ENCODE measurements around the gene PMM2. TPM values are rescaled to one million over a fixed set of nuclear protein-coding genes. Genes with fewer than 3 reads are reported as not detected.
A peak's percentile ranks its signal among the peaks of the same experiment; 100 is the strongest.

The PMM2 gene
- total RNA-seq, 1 experiment from 2014 or later = 35.2 TPM

- no TSS peak for BruUV-seq (replicated peaks)
These were observed 89.2 kb downstream of the PMM2 start for GRCh38 chr16:8886593-8887430.

GRCh38 chr16:8887431-8887765 lies 89.8 kb downstream of the PMM2 start:
- Histone ChIP-seq H3K4me2 (ENCODE audit: low read length) (no peak overlapping the region), H3K4me3 (ENCODE audit: low read length) (no peak overlapping the region), H4K20me1 (ENCODE audit: low read length) (no peaks in the 10 kb centered on the region), H3K4me1 (ENCODE audit: insufficient read depth, low read length) (peaks cover 34% of the 10 kb centered on the region), H3K36me3 (ENCODE audit: low read depth, low read length) (no peaks in the 10 kb centered on the region; the same call in 1 of the 2 replicates), H3K9me2 (replicated peaks; ENCODE audit: low read length) (no peaks in the 10 kb centered on the region), H2AFZ (ENCODE audit: low read length) (no peak overlapping the region), H3F3A (ENCODE audit: low read length, unreplicated experiment) (no peaks in the 10 kb centered on the region), H3K79me2 (ENCODE audit: low read length) (no peaks in the 10 kb centered on the region), H3K9ac (ENCODE audit: low read length) (no peak overlapping the region), H3K27me3 (ENCODE audit: low read length) (no peaks in the 10 kb centered on the region), H3K9me3 (ENCODE audit: low read length) (no peaks in the 10 kb centered on the region), H3K27ac (ENCODE audit: low read length) (no peak overlapping the region)
- CTCF ChIA-PET = no interaction called here
- POLR2A ChIA-PET (ENCODE audit: unreplicated experiment) = no interaction called here
- BruUV-seq (replicated peaks) = no TSS peak
- no peak for DNase-seq
- intact Hi-C loops (cut with micrococcal nuclease) = no loop called here
- no peak for ATAC-seq
- TF ChIP-seq EZH2phosphoT487 (IDR thresholded peaks at IDR 0.05; ENCODE audit: borderline replicate concordance, low read length) = no peak
- no peak for TF ChIP-seq CTCF (conservative IDR thresholded peaks at IDR 0.05; ENCODE audit: low read depth, low read length)
- no peak for TF ChIP-seq EZH2 (IDR thresholded peaks at IDR 0.05; ENCODE audit: low read length, unreplicated experiment)

More at GRCh38 chr16:8886593-8887430, 89.2 kb downstream of the PMM2 start:
- H4K20me1 ChIP-seq (ENCODE audit: low read length) = no peaks in the 10 kb centered on the region
- no peak overlapping the region for H2AFZ ChIP-seq (ENCODE audit: low read length)
- H3K9ac ChIP-seq (ENCODE audit: low read length) = no peak overlapping the region
- H3K27ac ChIP-seq (ENCODE audit: low read length) = 0 out of 2 replicates have a peak overlapping the region, but pooled peaks have one; percentile 48
- H3K9me3 ChIP-seq (ENCODE audit: low read length) = no peaks in the 10 kb centered on the region
- H3K4me3 ChIP-seq (ENCODE audit: low read length) = no peak overlapping the region
- H3F3A ChIP-seq (ENCODE audit: low read length, unreplicated experiment) = no peaks in the 10 kb centered on the region
- no peaks in the 10 kb centered on the region for H3K36me3 ChIP-seq (ENCODE audit: low read depth, low read length)
- CTCF ChIA-PET = no interaction called here
- peaks cover 34% of the 10 kb centered on the region for H3K4me1 ChIP-seq (ENCODE audit: insufficient read depth, low read length)
- POLR2A ChIA-PET (ENCODE audit: unreplicated experiment) = no interaction called here
- H3K4me2 ChIP-seq (ENCODE audit: low read length) = peak overlapping the region; percentile 48
- intact Hi-C loops (cut with micrococcal nuclease) = no loop called here
- TF ChIP-seq EZH2 (IDR thresholded peaks at IDR 0.05; ENCODE audit: low read length, unreplicated experiment) (no peak), EZH2phosphoT487 (IDR thresholded peaks at IDR 0.05; ENCODE audit: borderline replicate concordance, low read length) (no peak), CTCF (conservative IDR thresholded peaks at IDR 0.05; ENCODE audit: low read depth, low read length) (no peak)
- DNase-seq = no peak
- no peaks in the 10 kb centered on the region for H3K79me2 ChIP-seq (ENCODE audit: low read length)
- no peak for ATAC-seq
- H3K9me2 ChIP-seq (replicated peaks; ENCODE audit: low read length) = no peaks in the 10 kb centered on the region
- H3K27me3 ChIP-seq (ENCODE audit: low read length) = no peaks in the 10 kb centered on the region

- BruUV-seq (replicated peaks) = no TSS peak
- intact Hi-C loops (cut with micrococcal nuclease) = no loop called here
- POLR2A ChIA-PET (ENCODE audit: unreplicated experiment) = no interaction called here
These were observed 90.4 kb downstream of the PMM2 start for GRCh38 chr16:8887952-8888560.

More at GRCh38 chr16:8887952-8888560, 90.4 kb downstream of the PMM2 start:
- H3K79me2 ChIP-seq (ENCODE audit: low read length) = no peaks in the 10 kb centered on the region
- ATAC-seq (no peak), DNase-seq (peak; percentile 52)
- no peak overlapping the region for H3K9ac ChIP-seq (ENCODE audit: low read length)
- H3K9me3 ChIP-seq (ENCODE audit: low read length) = no peaks in the 10 kb centered on the region
- no peak overlapping the region for H3K27ac ChIP-seq (ENCODE audit: low read length)
- H3K4me2 ChIP-seq (ENCODE audit: low read length) = no peak overlapping the region
- no peaks in the 10 kb centered on the region for H3K27me3 ChIP-seq (ENCODE audit: low read length)
- no peak overlapping the region for H3K4me3 ChIP-seq (ENCODE audit: low read length)
- no peaks in the 10 kb centered on the region for H3F3A ChIP-seq (ENCODE audit: low read length, unreplicated experiment)
- no peak overlapping the region for H2AFZ ChIP-seq (ENCODE audit: low read length)
- peaks cover 34% of the 10 kb centered on the region for H3K4me1 ChIP-seq (ENCODE audit: insufficient read depth, low read length)
- CTCF ChIA-PET = no interaction called here
- no peaks in the 10 kb centered on the region for H4K20me1 ChIP-seq (ENCODE audit: low read length)
- TF ChIP-seq EZH2 (IDR thresholded peaks at IDR 0.05; ENCODE audit: low read length, unreplicated experiment) = no peak
- no peak for TF ChIP-seq EZH2phosphoT487 (IDR thresholded peaks at IDR 0.05; ENCODE audit: borderline replicate concordance, low read length)
- no peak for TF ChIP-seq CTCF (conservative IDR thresholded peaks at IDR 0.05; ENCODE audit: low read depth, low read length)
- no peaks in the 10 kb centered on the region; the same call in 1 of the 2 replicates for H3K36me3 ChIP-seq (ENCODE audit: low read depth, low read length)
- no peaks in the 10 kb centered on the region for H3K9me2 ChIP-seq (replicated peaks; ENCODE audit: low read length)
